Posterior vena cava (tissue), 2 donors: ENCODE measurements around the gene SHB. TPM values are rescaled to one million over a fixed set of nuclear protein-coding genes. Genes with fewer than 3 reads are reported as not detected.

Experiments
- DNase-seq: peaks from one replicate; pipeline ENCODE4 v3.0.0-alpha.2; 2020; ENCODE audit warnings: low spot score
- intact Hi-C, 2 donors: fragments of 100-400 bp; cut with DNase I; formaldehyde crosslinking; loops; one replicate each; pipeline versions ENCODE4 v1.14.1 to v1.14.2; 2022 to 2023
- long read RNA-seq, 2 donors: library from polyadenylated mRNA; unstranded; transcript quantifications; one replicate each; pipeline ENCODE4 v2.0.0, GENCODE V29; 2020 to 2021
- total RNA-seq, 2 donors: library from RNA; stranded (reverse); fragmentation: NEBNext Ultra II Directional; extraction: Animal tissue kit (Norgen Biotek cat#: 25700); gene quantifications; one replicate each; pipeline ENCODE4 v1.2.1, GENCODE V29; 2021
- donor health status: DM: yes; HTN: yes; CAD: no.
- donor health status: DM: yes; HTN: yes; CAD: no.

The SHB gene
- 10 to 100 TPM; 18.7 to 23.0 TPM for total RNA-seq
- long read RNA-seq, donor 1, transcript SHB-201 (6 exons, 2,783 nt), result major isoform, 7 of 12 reads
- long read RNA-seq, donor 1, partial matches to known transcripts, result 0 of 12 reads
- long read RNA-seq, donor 1, other reads (novel, unspliced or antisense), result 5 of 12 reads
- long read RNA-seq, donor 2, partial matches to known transcripts, result 1 of 2 reads
- long read RNA-seq, donor 2, other reads (novel, unspliced or antisense), result 1 of 2 reads

GRCh38 chr9:38068701-38069628 lies at the start of gene SHB:
Gene SHB, minus strand, starts transcription at chr9:38069227. Its CDS starts 582 bp downstream, at chr9:38068645.
- intact Hi-C loops, result loop anchor here (5.0 to 10.0 kb wide), 4 partner anchors 47 to 152 kb away; no protein-coding TSS in a partner anchor
- DNase-seq, result peak; percentile 94

- intact Hi-C loops, result no loop called here
- peak; percentile 7 for DNase-seq
Measured at GRCh38 chr9:38117651-38118050, 48.6 kb upstream of the SHB start.

GRCh38 chr9:38114905-38115304 lies 45.9 kb upstream of the SHB start:
- DNase-seq, result no peak
- intact Hi-C loops, result no loop called here

GRCh38 chr9:38112456-38112855 lies 43.4 kb upstream of the SHB start:
- no peak for DNase-seq
- intact Hi-C loops, result no loop called here

- DNase-seq, result no peak
- intact Hi-C loops, result no loop called here
Measured at GRCh38 chr9:38112049-38112448, 43.0 kb upstream of the SHB start.

GRCh38 chr9:38110476-38110875 lies 41.4 kb upstream of the SHB start:
- no peak for DNase-seq

GRCh38 chr9:38109601-38110000 lies 40.6 kb upstream of the SHB start:
- DNase-seq, result no peak

More at GRCh38 chr9:38110476-38110875, 41.4 kb upstream of the SHB start:
- intact Hi-C loops, result no loop called here

GRCh38 chr9:38108326-38108725 lies 39.3 kb upstream of the SHB start:
- DNase-seq, result no peak
- intact Hi-C loops, result no loop called here

More at GRCh38 chr9:38109601-38110000, 40.6 kb upstream of the SHB start:
- intact Hi-C loops, result no loop called here

- intact Hi-C loops, result no loop called here
- no peak for DNase-seq
Measured at GRCh38 chr9:38107811-38108304, 38.8 kb upstream of the SHB start.

GRCh38 chr9:38107405-38107804 lies 38.4 kb upstream of the SHB start:
- intact Hi-C loops, result no loop called here
- no peak for DNase-seq

GRCh38 chr9:38106488-38106887 lies 37.5 kb upstream of the SHB start:
- intact Hi-C loops, result no loop called here
- DNase-seq, result no peak

GRCh38 chr9:38103340-38103739 lies 34.3 kb upstream of the SHB start:
- DNase-seq, result no peak
- intact Hi-C loops, result no loop called here

- intact Hi-C loops, result no loop called here
- no peak for DNase-seq
Measured at GRCh38 chr9:38101423-38101822, 32.4 kb upstream of the SHB start.

- intact Hi-C loops, result no loop called here
- no peak for DNase-seq
Measured at GRCh38 chr9:38096238-38096805, 27.3 kb upstream of the SHB start.

GRCh38 chr9:38094165-38094564 lies 25.1 kb upstream of the SHB start:
- intact Hi-C loops, result no loop called here
- DNase-seq, result no peak

GRCh38 chr9:38092656-38093055 lies 23.6 kb upstream of the SHB start:
- DNase-seq, result no peak
- intact Hi-C loops, result no loop called here

- intact Hi-C loops, result no loop called here
- DNase-seq, result no peak
Measured at GRCh38 chr9:38092200-38092524, 23.1 kb upstream of the SHB start.

- no peak for DNase-seq
- intact Hi-C loops, result no loop called here
Measured at GRCh38 chr9:38091310-38092199, 22.5 kb upstream of the SHB start.

GRCh38 chr9:38090170-38090569 lies 21.1 kb upstream of the SHB start:
- intact Hi-C loops, result no loop called here
- no peak for DNase-seq
